Trophoblast cell (in vitro differentiated cells and primary cell): ENCODE measurements around the gene RBM26.

Experiments used
- DNase-seq, 2 donors: peaks; one replicate each; pipeline ENCODE4 v3.0.0-alpha.2; 2016
- H2AFZ ChIP-seq: 2 replicates; pipeline ENCODE4 v1.6.1; 2013; ENCODE audit warnings: low read length, moderate library complexity, mild to moderate bottlenecking; ENCODE audit not compliant: insufficient read depth, poor library complexity
- H2AK5ac ChIP-seq: 2 replicates; pipeline ENCODE4 v1.6.1; 2013; ENCODE audit warnings: mild to moderate bottlenecking, low read length
- H2BK120ac ChIP-seq: 2 replicates; pipeline ENCODE4 v1.6.1; 2013; ENCODE audit warnings: low read length, mild to moderate bottlenecking, moderate library complexity; ENCODE audit not compliant: insufficient read depth, poor library complexity
- H2BK12ac ChIP-seq: 2 replicates; pipeline ENCODE4 v1.6.1; 2013; ENCODE audit warnings: mild to moderate bottlenecking, low read length, moderate library complexity
- H2BK5ac ChIP-seq: 2 replicates; pipeline ENCODE4 v1.6.1; 2013; ENCODE audit warnings: low read length, low read depth, moderate library complexity, mild to moderate bottlenecking; ENCODE audit not compliant: poor library complexity
- H3K14ac ChIP-seq: 2 replicates; pipeline ENCODE4 v1.6.1; 2013; ENCODE audit warnings: mild to moderate bottlenecking, low read length
- H3K18ac ChIP-seq: 2 replicates; pipeline ENCODE4 v1.6.1; 2013; ENCODE audit warnings: mild to moderate bottlenecking, low read length
- H3K23ac ChIP-seq: 2 replicates; pipeline ENCODE4 v1.6.1; 2013; ENCODE audit warnings: low read length
- H3K27ac ChIP-seq: 2 replicates; pipeline ENCODE4 v1.5.1; 2013; ENCODE audit warnings: low read depth, mild to moderate bottlenecking, inconsistent platforms, low read length, moderate library complexity
- H3K27me3 ChIP-seq: 2 replicates; pipeline ENCODE4 v1.6.1; 2013; ENCODE audit warnings: inconsistent platforms, mild to moderate bottlenecking, low read length, moderate library complexity; ENCODE audit not compliant: insufficient read depth
- H3K36me3 ChIP-seq, 2 experiments: 1 replicate in 1 of 2; 2 replicates in 1 of 2; pipeline ENCODE4 v1.6.1; 2013; ENCODE audit warnings: low read length in 2 of 2, mild to moderate bottlenecking in 2 of 2, moderate library complexity in 1 of 2; ENCODE audit not compliant: insufficient read depth in 2 of 2, control insufficient read depth in 1 of 2
- H3K4ac ChIP-seq: 2 replicates; pipeline ENCODE4 v1.6.1; 2013; ENCODE audit warnings: low read depth, mild to moderate bottlenecking, low read length, moderate library complexity
- H3K4me1 ChIP-seq, 2 experiments: 1 replicate in 1 of 2; 2 replicates in 1 of 2; pipeline ENCODE4 v1.6.1; 2013; ENCODE audit warnings: low read length in 2 of 2, mild to moderate bottlenecking in 2 of 2, moderate library complexity in 1 of 2; ENCODE audit not compliant: insufficient read depth in 2 of 2, control insufficient read depth in 1 of 2
- H3K4me2 ChIP-seq: 2 replicates; pipeline ENCODE4 v1.6.1; 2013; ENCODE audit warnings: inconsistent platforms, mild to moderate bottlenecking, low read length, moderate library complexity
- H3K4me3 ChIP-seq: 2 replicates; pipeline ENCODE4 v1.5.1; 2013; ENCODE audit warnings: mild to moderate bottlenecking, low read depth, low read length, inconsistent platforms
- H3K79me1 ChIP-seq: one replicate; pipeline ENCODE4 v1.6.1; 2013; ENCODE audit warnings: low read length
- H3K79me2 ChIP-seq: 2 replicates; pipeline ENCODE4 v1.6.1; 2013; ENCODE audit warnings: low read length, mild to moderate bottlenecking; ENCODE audit not compliant: control insufficient read depth, insufficient read depth, poor library complexity
- H3K9ac ChIP-seq: 2 replicates; pipeline ENCODE4 v1.6.1; 2013; ENCODE audit warnings: mild to moderate bottlenecking, low read length
- H3K9me3 ChIP-seq: 2 replicates; pipeline ENCODE4 v1.6.1; 2013; ENCODE audit warnings: low read depth, mild to moderate bottlenecking, control low read depth, inconsistent platforms, low read length; ENCODE audit not compliant: insufficient read depth
- H4K12ac ChIP-seq: 2 replicates; pipeline ENCODE4 v1.6.1; 2013; ENCODE audit warnings: low read depth, mild to moderate bottlenecking, low read length, moderate library complexity
- H4K8ac ChIP-seq: 2 replicates; pipeline ENCODE4 v1.6.1; 2013; ENCODE audit warnings: low read depth, mild to moderate bottlenecking, low read length, moderate library complexity
- H4K91ac ChIP-seq: one replicate; pipeline ENCODE4 v1.6.1; 2013; ENCODE audit warnings: low read depth, mild to moderate bottlenecking, low read length, moderate library complexity
- WGBS: extraction: QIAGEN DNeasy Blood & Tissue Kit; methylation state at CpG from one replicate; pipeline ENCODE4 v1.1.7; 2013; ENCODE audit warnings: missing lambda C conversion rate; ENCODE audit not compliant: insufficient read length, insufficient coverage; ENCODE audit errors: extremely low coverage; 5-methylcytosine and 5-hydroxymethylcytosine counted together

Gene RBM26

GRCh38 chr13:79413521-79413920, 7.5 kb upstream of the RBM26 start:
- Histone ChIP-seq H3K23ac (no peak overlapping the region), H3K4me3 (no peak overlapping the region), H2BK12ac (no peak overlapping the region), H3K4me1 (no peaks in the 10 kb centered on the region), H4K91ac (no peak overlapping the region), H3K79me1 (no peaks in the 10 kb centered on the region), H3K27me3 (no peaks in the 10 kb centered on the region), H3K27ac (no peak overlapping the region), H2BK5ac (no peak overlapping the region), H3K79me2 (no peaks in the 10 kb centered on the region), H4K8ac (no peak overlapping the region), H3K4me2 (no peak overlapping the region), H2AK5ac (no peak overlapping the region), H4K12ac (no peak overlapping the region), H3K9ac (no peak overlapping the region), H3K18ac (no peak overlapping the region), H3K9me3 (no peaks in the 10 kb centered on the region), H2BK120ac (no peak overlapping the region), H3K14ac (no peak overlapping the region), H2AFZ (no peak overlapping the region), H3K4ac (no peak overlapping the region), H3K36me3 (peaks cover 5 to 8% of the 10 kb centered on the region in 2 experiments)
- no CpG with 5 or more reads among the region's 3 CpGs for WGBS
- no peak for DNase-seq

GRCh38 chr13:79409828-79410227, 3.8 kb upstream of the RBM26 start:
- Histone ChIP-seq H2BK120ac (no peak overlapping the region), H3K4me1 (peaks cover 0 to 2% of the 10 kb centered on the region in 2 experiments), H3K9ac (no peak overlapping the region), H4K8ac (no peak overlapping the region), H4K91ac (no peak overlapping the region), H3K4ac (no peak overlapping the region), H2BK5ac (no peak overlapping the region), H3K27me3 (no peaks in the 10 kb centered on the region), H2BK12ac (no peak overlapping the region), H3K23ac (no peak overlapping the region), H3K27ac (no peak overlapping the region), H3K14ac (no peak overlapping the region), H3K9me3 (no peaks in the 10 kb centered on the region), H2AK5ac (no peak overlapping the region), H3K79me1 (peaks cover 11% of the 10 kb centered on the region), H2AFZ (no peak overlapping the region), H3K18ac (no peak overlapping the region), H3K4me2 (no peak overlapping the region), H3K4me3 (no peak overlapping the region), H3K36me3 (peaks cover 5 to 6% of the 10 kb centered on the region in 2 experiments), H4K12ac (no peak overlapping the region), H3K79me2 (peaks cover 9% of the 10 kb centered on the region)
- DNase-seq: no peak
- no CpG with 5 or more reads among the region's 4 CpGs for WGBS

DNA sequence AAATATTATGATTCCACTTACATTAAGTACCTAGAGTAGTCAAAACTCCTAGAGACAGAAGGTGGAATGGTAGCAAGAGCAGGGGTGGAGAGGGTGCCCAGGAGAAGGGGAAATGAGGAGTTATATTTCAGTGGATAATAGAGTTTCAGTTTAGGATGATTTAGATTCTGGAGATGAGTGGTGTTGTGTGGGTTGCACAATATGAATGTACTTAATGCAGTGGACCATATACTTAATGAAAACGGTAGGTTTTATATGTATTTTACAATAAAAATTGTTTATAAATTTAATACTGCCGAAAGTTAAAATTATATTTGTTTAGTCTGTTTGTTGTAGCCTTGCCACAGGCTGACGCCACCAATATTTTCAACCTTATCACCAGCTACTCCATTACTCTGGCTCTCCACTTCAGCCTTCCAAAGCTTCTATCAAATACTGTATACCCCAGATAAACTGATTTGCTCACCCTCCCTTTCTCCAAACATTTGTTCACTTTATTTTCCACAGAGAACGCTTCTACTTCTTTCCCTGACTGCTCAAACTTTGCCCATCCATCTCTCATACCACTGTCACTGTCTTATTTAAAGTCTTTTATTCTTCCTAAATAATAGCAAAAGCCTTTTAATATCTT, 1.4 kb upstream of the RBM26 start:
- Histone ChIP-seq H3K14ac (no peak overlapping the region), H3K4ac (no peak overlapping the region), H4K8ac (no peak overlapping the region), H3K27me3 (no peaks in the 10 kb centered on the region), H3K23ac (no peak overlapping the region), H2BK12ac (no peak overlapping the region), H3K27ac (no peak overlapping the region), H2BK5ac (no peak overlapping the region), H3K4me3 (no peak overlapping the region), H2BK120ac (no peak overlapping the region), H2AFZ (no peak overlapping the region), H3K18ac (no peak overlapping the region), H3K36me3 (no peaks in the 10 kb centered on the region), H3K4me1 (peaks cover 4 to 5% of the 10 kb centered on the region in 2 experiments), H2AK5ac (no peak overlapping the region), H4K91ac (no peak overlapping the region), H3K79me1 (peaks cover 11% of the 10 kb centered on the region), H3K4me2 (no peak overlapping the region), H3K79me2 (peaks cover 10% of the 10 kb centered on the region), H4K12ac (no peak overlapping the region), H3K9me3 (no peaks in the 10 kb centered on the region), H3K9ac (no peak overlapping the region)
- DNase-seq: no peak
- no CpG with 5 or more reads among the region's 4 CpGs for WGBS

GRCh38 chr13:79406597-79406908, 498 bp upstream of the RBM26 start:
- Histone ChIP-seq H3K4ac (peak overlapping the region; percentile 5), H3K79me2 (peaks cover 10% of the 10 kb centered on the region), H4K12ac (peak overlapping the region; percentile 3), H2AFZ (peak overlapping the region; percentile 68), H2BK12ac (no peak overlapping the region), H3K14ac (peak overlapping the region; percentile 13), H3K79me1 (peaks cover 11% of the 10 kb centered on the region), H2AK5ac (no peak overlapping the region), H2BK120ac (no peak overlapping the region), H3K4me1 (peaks cover 4 to 5% of the 10 kb centered on the region in 2 experiments), H4K8ac (peak overlapping the region; percentile 75), H3K4me3 (peak overlapping the region; percentile 93), H2BK5ac (peak overlapping the region; percentile 29), H3K36me3 (no peaks in the 10 kb centered on the region), H3K4me2 (peak overlapping the region; percentile 68), H3K9me3 (no peaks in the 10 kb centered on the region), H4K91ac (peak overlapping the region; percentile 17), H3K18ac (peak overlapping the region; percentile 60), H3K9ac (peak overlapping the region; percentile 87), H3K27ac (peak overlapping the region; percentile 89), H3K27me3 (no peaks in the 10 kb centered on the region), H3K23ac (no peak overlapping the region)
- WGBS: no CpG with 5 or more reads among the region's 4 CpGs
- DNase-seq: no peak
